DMS53 treated with DMSO at 0.1 percent for 48 hours (cell line): ENCODE data around the gene TRIP6.
"Not testable (repeated sequence)": the region's sequence is repeated elsewhere in the genome, so short reads cannot be mapped to it uniquely, and the experiment has no call there.

Experiments used
- DNase-seq: peaks from one replicate; lab custom pipeline; 2025; ENCODE audit not compliant: unreplicated experiment; lab: John Stamatoyannopoulos, UW

TRIP6 gene

DNA sequence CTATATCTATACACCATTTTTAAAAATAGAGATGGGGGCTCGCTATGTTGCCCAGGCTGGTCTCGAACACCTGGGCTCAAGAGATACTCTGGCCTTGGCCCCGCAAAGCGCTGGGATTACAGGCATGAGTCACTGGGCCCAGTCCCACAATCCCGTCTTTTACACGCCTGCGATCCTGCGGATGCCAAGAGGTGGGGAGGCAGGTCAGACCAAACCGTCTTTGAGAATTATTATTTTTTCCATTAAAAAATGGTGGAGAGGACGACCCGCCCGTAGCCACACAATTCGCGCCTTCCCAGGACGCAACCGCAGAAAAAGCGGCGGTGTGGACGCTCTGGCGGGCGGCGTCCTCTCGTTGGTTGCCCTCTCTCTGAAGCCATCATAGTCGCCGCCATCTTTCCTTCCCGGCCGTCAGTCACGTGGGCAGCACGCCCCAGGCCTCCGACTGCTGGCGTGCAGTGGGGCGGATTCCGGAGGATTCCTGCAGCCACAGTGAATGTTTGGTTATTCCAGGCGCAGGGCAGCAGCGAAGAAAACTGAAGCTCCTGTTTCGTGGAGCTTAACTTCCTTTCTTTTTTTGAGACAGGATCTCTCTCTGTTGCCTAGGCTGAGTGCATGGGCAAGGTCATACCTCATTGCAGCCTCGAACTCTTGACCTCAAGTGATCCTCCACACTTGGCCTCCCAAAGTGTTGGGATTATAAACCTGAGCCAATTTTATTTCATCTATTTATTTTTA is 29.9 kb upstream of the TRIP6 start:
- peak; percentile 96 for DNase-seq

DNA sequence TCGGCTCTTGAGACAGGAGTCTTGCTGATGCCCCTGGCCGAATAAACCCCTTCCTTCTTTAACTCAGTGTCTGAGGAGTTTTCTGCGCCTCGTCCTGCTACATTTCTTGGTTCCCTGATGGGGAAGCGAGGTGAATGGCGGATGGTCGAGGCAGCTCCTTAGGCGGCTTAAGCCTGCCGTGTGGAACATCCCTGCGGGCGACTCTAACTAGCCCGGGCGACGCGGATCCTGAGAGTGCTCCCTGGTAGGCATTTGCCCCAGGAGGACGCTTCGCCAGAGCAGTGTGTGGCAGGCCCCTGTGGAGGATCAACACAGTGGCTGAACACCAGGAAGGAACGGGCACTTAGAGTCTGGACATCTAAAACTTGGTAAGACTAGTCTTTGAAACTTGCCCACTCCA is 27.8 kb upstream of the TRIP6 start:
- DNase-seq = no peak

DNA sequence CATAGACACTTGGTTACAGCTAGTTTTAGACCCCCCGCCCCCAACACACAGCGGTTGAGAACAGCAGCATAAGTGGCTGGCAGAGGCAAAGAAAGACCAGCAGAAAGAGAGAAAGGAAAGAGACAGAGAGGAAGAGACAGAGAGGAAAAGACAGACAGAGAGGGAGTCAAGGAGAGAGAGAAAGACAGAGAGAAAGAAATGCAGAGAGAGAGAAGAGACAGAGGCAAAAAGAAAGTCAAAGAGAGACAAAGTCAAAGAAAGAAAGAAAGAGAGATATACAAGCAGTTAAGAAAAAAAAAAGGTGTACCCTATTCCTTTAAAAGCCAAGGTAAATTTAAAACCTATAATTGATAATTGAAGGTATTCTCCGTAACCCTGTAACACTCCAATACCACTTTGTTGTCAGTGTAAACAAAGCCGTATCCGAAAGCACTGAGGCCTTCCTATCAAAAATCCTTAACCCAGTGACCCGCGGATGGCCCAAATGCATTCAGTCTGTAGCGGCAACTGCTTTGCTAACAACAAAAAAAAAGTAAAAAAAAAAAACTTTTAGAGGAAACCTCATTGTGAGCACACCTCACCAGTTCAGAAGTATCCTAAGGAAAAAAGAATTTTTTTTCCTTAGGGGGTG is 26.6 kb upstream of the TRIP6 start:
- DNase-seq = no peak

GRCh38 chr7:100847360-100847759 is 19.8 kb upstream of the TRIP6 start:
- DNase-seq = no peak

GRCh38 chr7:100852048-100852872 is 14.9 kb upstream of the TRIP6 start, which contains the start of gene SLC12A9:
SLC12A9 (plus strand) TSS chr7:100852713; CDS start chr7:100854198, 1,485 bp downstream.
- DNase-seq = peak; percentile 84

DNA sequence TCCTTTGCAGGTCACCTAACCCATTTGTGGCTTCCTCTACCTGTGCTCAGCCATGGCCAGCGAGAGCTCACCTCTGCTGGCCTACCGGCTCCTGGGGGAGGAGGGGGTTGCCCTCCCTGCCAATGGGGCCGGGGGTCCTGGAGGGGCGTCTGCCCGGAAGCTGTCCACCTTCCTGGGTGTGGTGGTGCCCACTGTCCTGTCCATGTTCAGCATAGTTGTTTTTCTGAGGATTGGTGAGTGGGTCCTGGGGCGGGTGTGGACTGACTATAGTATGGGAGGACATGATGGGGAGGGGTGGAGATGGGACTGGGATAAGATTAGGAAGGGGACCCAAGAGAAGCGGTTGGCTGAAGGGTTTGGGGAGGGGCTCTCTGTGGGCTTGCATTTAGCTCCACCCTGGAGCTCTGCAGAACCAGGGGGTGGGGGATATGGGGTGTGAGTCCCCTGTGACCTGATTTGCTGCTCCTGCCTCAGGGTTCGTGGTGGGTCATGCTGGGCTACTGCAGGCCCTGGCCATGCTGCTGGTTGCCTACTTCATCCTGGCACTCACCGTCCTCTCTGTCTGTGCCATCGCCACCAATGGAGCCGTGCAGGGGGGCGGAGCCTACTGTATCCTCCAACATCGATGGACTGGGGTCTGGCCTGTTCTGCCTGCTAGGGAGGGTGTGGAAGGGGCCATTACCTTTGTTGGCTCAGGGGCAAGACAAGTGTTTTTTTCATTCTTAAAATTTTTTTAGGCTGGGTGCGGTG is 12.9 kb upstream of the TRIP6 start:
- DNase-seq = no peak

- not testable (repeated sequence) for DNase-seq
Observed at GRCh38 chr7:100854899-100855298, 12.3 kb upstream of the TRIP6 start.

- no peak for DNase-seq
Observed at GRCh38 chr7:100855515-100855914, 11.7 kb upstream of the TRIP6 start.

GRCh38 chr7:100856871-100857282 is 10.3 kb upstream of the TRIP6 start:
- no peak for DNase-seq

- DNase-seq = no peak
Observed at GRCh38 chr7:100859856-100860255, 7.3 kb upstream of the TRIP6 start.

- no peak for DNase-seq
Observed at GRCh38 chr7:100860702-100861615, 6.2 kb upstream of the TRIP6 start.

DNA sequence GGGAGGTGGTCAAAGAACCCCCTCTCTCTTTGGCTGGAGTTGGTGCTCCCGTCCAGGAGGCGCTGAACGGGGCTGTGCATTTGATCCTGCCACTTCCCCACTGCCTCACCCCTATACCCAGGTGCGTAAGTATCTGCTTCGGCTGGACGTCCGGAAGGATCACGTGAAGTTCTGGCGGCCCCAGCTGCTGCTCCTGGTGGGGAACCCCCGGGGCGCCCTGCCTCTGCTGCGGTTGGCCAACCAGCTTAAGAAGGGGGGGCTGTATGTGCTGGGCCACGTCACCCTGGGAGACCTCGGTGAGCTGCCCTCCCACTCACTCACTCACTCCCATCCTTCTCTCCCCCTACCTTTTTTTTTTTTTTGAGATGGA is 5.6 kb upstream of the TRIP6 start:
- DNase-seq = no peak

DNA sequence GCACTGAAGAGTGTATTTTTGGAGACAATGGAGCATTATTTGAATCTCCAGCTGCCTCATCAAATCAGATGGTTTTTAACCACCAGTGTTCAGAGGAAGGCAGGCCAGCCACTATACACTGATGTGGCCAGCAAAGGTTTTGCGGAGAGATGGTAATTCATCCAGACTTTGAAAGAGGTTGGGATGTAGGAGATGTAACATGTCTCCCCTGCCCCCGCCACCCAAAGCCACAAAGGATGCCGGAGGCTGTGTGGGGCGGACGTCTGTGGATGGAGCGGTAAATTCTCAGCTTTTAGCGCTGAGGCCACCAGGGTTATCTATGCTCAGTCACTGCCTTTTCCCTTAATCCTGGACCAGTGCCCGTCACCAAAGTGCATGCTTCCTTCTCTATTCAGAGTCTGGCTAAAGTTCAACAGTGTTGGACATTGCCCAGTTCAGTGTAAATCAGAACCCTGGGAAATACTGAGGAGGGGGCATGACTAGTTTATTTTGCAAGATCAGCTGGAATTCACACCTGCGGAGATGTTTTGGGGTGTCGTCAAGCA is 3.7 kb upstream of the TRIP6 start:
- no peak for DNase-seq

DNA sequence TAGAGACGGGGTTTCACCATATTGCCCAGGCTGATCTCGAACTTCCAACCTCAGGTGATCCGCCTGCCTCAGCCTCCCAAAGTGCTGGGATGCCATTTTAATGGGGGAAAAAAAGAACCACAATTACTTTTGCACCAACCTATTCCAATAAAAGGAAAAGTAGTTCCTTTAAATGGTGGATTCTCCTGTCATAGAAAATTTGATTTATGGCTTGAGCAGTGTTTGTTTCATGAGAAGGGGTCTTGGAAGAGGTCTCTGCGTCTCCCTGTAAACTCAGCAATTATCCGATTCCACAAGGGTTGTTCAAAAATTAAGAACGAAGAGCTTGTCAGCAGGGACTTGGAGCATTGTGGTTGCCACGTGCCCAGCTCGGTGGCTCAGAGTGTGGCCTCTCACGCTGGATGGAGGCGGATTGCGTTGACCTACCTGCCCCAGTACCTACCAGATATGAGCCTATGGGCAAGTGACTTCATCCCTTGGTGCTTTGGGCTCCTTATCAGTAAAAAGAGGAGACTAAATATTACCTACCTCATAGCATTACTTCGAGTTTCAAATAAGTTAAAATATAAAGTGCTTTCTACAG is 2.8 kb upstream of the TRIP6 start:
- DNase-seq = no peak

GRCh38 chr7:100865372-100865911 is 1.7 kb upstream of the TRIP6 start:
- no peak for DNase-seq

GRCh38 chr7:100865938-100866728 is 1.1 kb upstream of the TRIP6 start:
- DNase-seq = peak; percentile 26

GRCh38 chr7:100866729-100867039 is 503 bp upstream of the TRIP6 start:
- DNase-seq = no peak

- no peak for DNase-seq
Observed at GRCh38 chr7:100867776-100868485, 744 bp downstream of the TRIP6 start.
